ENCODE results near the gene GLRX.

GLRX gene

GRCh38 chr5:95773335-95774059, 49.0 kb downstream of the GLRX start:
- peak; percentile 4 to 22 for DNase-seq

- DNase-seq = no peak
These were observed 50.6 kb downstream of the GLRX start for GRCh38 chr5:95771892-95772291.

GRCh38 chr5:95770830-95771708, 51.5 kb downstream of the GLRX start:
- no peak for DNase-seq

- no peak for DNase-seq
These were observed 53.8 kb downstream of the GLRX start for GRCh38 chr5:95768731-95769130.

- DNase-seq = no peak
These were observed 58.6 kb downstream of the GLRX start for GRCh38 chr5:95763941-95764340.
